ENCODE data around the gene PNPLA7.

Gene PNPLA7

GRCh38 chr9:137461316-137461662 is 88.9 kb downstream of the PNPLA7 start:
- H3K4me3 ChIP-seq (ENCODE audit: low read depth, low read length), result no peak overlapping the region
- no peak for TF ChIP-seq CTCF (IDR thresholded peaks at IDR 0.05; ENCODE audit: low read depth, low read length)

GRCh38 chr9:137460363-137461315 is 89.6 kb downstream of the PNPLA7 start:
- no peak overlapping the region for H3K4me3 ChIP-seq (ENCODE audit: low read depth, low read length)
- no peak for TF ChIP-seq CTCF (IDR thresholded peaks at IDR 0.05; ENCODE audit: low read depth, low read length)

- peak overlapping the region; percentile 72 for H3K4me3 ChIP-seq (ENCODE audit: low read depth, low read length)
- TF ChIP-seq CTCF (IDR thresholded peaks at IDR 0.05; ENCODE audit: low read depth, low read length), result no peak
These were observed 90.4 kb downstream of the PNPLA7 start for GRCh38 chr9:137459601-137460362.

- peak within 1 kb of the TSS; percentile 72 for H3K4me3 ChIP-seq (ENCODE audit: low read depth, low read length)
- TF ChIP-seq CTCF (IDR thresholded peaks at IDR 0.05; ENCODE audit: low read depth, low read length), result no peak
These were observed 91.0 kb downstream of the PNPLA7 start, which contains the start of gene NSMF for GRCh38 chr9:137459152-137459600. Gene NSMF, minus strand, starts transcription at chr9:137459334. Its CDS starts 232 bp downstream, at chr9:137459102.

- no peak for TF ChIP-seq CTCF (IDR thresholded peaks at IDR 0.05; ENCODE audit: low read depth, low read length)
- peak overlapping the region; percentile 72 for H3K4me3 ChIP-seq (ENCODE audit: low read depth, low read length)
These were observed 91.7 kb downstream of the PNPLA7 start for GRCh38 chr9:137458194-137459151.

- peak overlapping the region; percentile 72 for H3K4me3 ChIP-seq (ENCODE audit: low read depth, low read length)
- TF ChIP-seq CTCF (IDR thresholded peaks at IDR 0.05; ENCODE audit: low read depth, low read length), result no peak
These were observed 92.6 kb downstream of the PNPLA7 start for GRCh38 chr9:137457406-137458193.
